ENCODE measurements around the gene GIMAP6.

DNA sequence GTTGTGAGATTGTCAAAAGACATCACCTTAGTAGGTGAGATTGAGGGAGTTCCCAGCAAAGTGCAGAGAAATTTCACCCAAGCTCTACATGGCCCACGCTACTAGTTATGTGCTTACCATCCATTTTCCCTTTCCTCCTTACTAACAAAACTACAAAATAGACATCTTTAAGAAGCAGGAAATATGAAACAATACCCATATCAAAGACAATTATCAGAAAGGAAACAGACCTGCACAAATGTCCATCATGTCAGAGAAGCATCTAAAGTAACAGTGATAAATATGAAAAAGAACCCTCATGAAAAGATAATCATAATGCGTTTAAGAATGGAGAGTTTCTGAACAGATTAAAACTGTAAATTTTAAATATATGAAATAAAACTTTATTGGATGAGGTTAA, 36.8 kb downstream of the GIMAP6 start:
- TF ChIP-seq JUND (IDR thresholded peaks at IDR 0.05): no peak
- TF ChIP-seq, protein P1, sequence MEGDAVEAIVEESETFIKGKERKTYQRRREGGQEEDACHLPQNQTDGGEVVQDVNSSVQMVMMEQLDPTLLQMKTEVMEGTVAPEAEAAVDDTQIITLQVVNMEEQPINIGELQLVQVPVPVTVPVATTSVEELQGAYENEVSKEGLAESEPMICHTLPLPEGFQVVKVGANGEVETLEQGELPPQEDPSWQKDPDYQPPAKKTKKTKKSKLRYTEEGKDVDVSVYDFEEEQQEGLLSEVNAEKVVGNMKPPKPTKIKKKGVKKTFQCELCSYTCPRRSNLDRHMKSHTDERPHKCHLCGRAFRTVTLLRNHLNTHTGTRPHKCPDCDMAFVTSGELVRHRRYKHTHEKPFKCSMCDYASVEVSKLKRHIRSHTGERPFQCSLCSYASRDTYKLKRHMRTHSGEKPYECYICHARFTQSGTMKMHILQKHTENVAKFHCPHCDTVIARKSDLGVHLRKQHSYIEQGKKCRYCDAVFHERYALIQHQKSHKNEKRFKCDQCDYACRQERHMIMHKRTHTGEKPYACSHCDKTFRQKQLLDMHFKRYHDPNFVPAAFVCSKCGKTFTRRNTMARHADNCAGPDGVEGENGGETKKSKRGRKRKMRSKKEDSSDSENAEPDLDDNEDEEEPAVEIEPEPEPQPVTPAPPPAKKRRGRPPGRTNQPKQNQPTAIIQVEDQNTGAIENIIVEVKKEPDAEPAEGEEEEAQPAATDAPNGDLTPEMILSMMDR (IDR thresholded peaks at IDR 0.05): no peak
- no peak for TF ChIP-seq EZH2phosphoT487 (IDR thresholded peaks at IDR 0.05; ENCODE audit: borderline replicate concordance, low read depth)
